ENCODE results near the gene GRM4. TPM values are rescaled to one million over a fixed set of nuclear protein-coding genes. Genes with fewer than 3 reads are reported as not detected.

The GRM4 gene
- total and polyA plus RNA-seq, 11 donors: 0.20 TPM; not detected in 10

- no peak overlapping the region for H3K4me3 ChIP-seq
- H3K36me3 ChIP-seq: no peaks in the 10 kb centered on the region
- DNase-seq (no peak), ATAC-seq (no peak)
- no peak for TF ChIP-seq POLR2A (IDR thresholded peaks at IDR 0.05)
- TF ChIP-seq, protein P1, sequence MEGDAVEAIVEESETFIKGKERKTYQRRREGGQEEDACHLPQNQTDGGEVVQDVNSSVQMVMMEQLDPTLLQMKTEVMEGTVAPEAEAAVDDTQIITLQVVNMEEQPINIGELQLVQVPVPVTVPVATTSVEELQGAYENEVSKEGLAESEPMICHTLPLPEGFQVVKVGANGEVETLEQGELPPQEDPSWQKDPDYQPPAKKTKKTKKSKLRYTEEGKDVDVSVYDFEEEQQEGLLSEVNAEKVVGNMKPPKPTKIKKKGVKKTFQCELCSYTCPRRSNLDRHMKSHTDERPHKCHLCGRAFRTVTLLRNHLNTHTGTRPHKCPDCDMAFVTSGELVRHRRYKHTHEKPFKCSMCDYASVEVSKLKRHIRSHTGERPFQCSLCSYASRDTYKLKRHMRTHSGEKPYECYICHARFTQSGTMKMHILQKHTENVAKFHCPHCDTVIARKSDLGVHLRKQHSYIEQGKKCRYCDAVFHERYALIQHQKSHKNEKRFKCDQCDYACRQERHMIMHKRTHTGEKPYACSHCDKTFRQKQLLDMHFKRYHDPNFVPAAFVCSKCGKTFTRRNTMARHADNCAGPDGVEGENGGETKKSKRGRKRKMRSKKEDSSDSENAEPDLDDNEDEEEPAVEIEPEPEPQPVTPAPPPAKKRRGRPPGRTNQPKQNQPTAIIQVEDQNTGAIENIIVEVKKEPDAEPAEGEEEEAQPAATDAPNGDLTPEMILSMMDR (IDR thresholded peaks at IDR 0.05): no peak
- H3K9me3 ChIP-seq: no peaks in the 10 kb centered on the region
- H3K4me1 ChIP-seq: no peaks in the 10 kb centered on the region
- intact Hi-C loops (cut with DNase I): loop anchor here in 1 of 10 donors (10.0 kb wide), 1 partner anchor 192 kb away; no protein-coding TSS in a partner anchor
- peaks cover 0 to 23% (median 4%) of the 10 kb centered on the region in 9 donors for H3K27me3 ChIP-seq
- no peak overlapping the region for H3K27ac ChIP-seq
- 68 to 88% (median 71%) methylated on average over 3 of the region's 3 CpGs for WGBS, 4 donors
Measured at GRCh38 chr6:34037151-34037550, 108.7 kb downstream of the GRM4 start.

GRCh38 chr6:34036357-34037069, 109.4 kb downstream of the GRM4 start:
- no peaks in the 10 kb centered on the region for H3K36me3 ChIP-seq
- intact Hi-C loops (cut with DNase I): loop anchor here in 1 of 10 donors (10.0 kb wide), 1 partner anchor 192 kb away; no protein-coding TSS in a partner anchor
- WGBS, 4 donors: 85 to 96% (median 93%) methylated on average over 11 to 20 of the region's 20 CpGs

GRCh38 chr6:34035704-34036356, 110.1 kb downstream of the GRM4 start:
- peaks cover 0 to 24% (median 6%) of the 10 kb centered on the region in 9 donors for H3K27me3 ChIP-seq
- 90 to 93% (median 91%) methylated on average over 33 to 40 of the region's 40 CpGs for WGBS, 4 donors
- ATAC-seq (no peak), DNase-seq (no peak)
- no peak overlapping the region for H3K4me3 ChIP-seq
- no peaks in the 10 kb centered on the region for H3K9me3 ChIP-seq
- intact Hi-C loops (cut with DNase I): loop anchor here in 1 of 10 donors (10.0 kb wide), 1 partner anchor 191 kb away; no protein-coding TSS in a partner anchor
- no peak for TF ChIP-seq POLR2A (IDR thresholded peaks at IDR 0.05)
- TF ChIP-seq, protein P1 (IDR thresholded peaks at IDR 0.05): no peak
- no peaks in the 10 kb centered on the region for H3K4me1 ChIP-seq
- H3K27ac ChIP-seq: no peak overlapping the region
- no peaks in the 10 kb centered on the region for H3K36me3 ChIP-seq

More at GRCh38 chr6:34036357-34037069, 109.4 kb downstream of the GRM4 start:
- Histone ChIP-seq H3K27me3 (peaks cover 0 to 25% (median 4%) of the 10 kb centered on the region in 9 donors), H3K4me1 (no peaks in the 10 kb centered on the region), H3K27ac (no peak overlapping the region), H3K9me3 (no peaks in the 10 kb centered on the region), H3K4me3 (no peak overlapping the region)
- no peak for TF ChIP-seq POLR2A (IDR thresholded peaks at IDR 0.05)
- TF ChIP-seq, protein P1 (IDR thresholded peaks at IDR 0.05): no peak
- ATAC-seq: no peak
- DNase-seq: no peak

DNA sequence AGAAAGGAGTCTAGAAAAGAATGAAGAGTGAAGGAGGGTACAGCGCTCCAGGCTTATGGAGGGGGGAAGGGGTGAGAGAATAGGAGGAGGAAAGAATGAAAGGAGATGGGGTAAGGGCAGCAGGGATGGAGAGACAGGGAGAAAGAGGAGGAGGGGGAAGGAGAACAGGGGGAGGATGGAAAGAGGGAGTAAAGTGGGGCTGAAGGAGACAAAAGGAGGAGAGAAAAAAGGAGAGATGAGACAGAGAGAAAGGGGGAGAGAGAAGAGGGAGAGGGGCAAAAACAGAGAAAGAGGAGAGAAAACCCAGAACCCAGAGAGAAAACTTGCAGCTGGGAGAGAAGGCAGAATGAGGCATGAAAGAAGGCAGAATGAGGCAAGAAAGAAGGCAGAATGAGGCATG, 110.7 kb downstream of the GRM4 start:
- 82 to 92% (median 87%) methylated on average over 1 of the region's 1 CpG for WGBS, 4 donors
- Histone ChIP-seq H3K9me3 (no peaks in the 10 kb centered on the region), H3K4me1 (no peaks in the 10 kb centered on the region), H3K36me3 (no peaks in the 10 kb centered on the region), H3K27ac (no peak overlapping the region), H3K27me3 (peaks cover 0 to 21% (median 6%) of the 10 kb centered on the region in 9 donors), H3K4me3 (no peak overlapping the region)
- no peak for TF ChIP-seq POLR2A (IDR thresholded peaks at IDR 0.05)
- TF ChIP-seq, protein P1 (IDR thresholded peaks at IDR 0.05): no peak
- ATAC-seq: no peak
- intact Hi-C loops (cut with DNase I): loop anchor here in 1 of 10 donors (10.0 kb wide), 1 partner anchor 190 kb away; no protein-coding TSS in a partner anchor
- DNase-seq: no peak

Data from heart left ventricle (tissue), 16 donors.